GM10248 (cell line): ENCODE results near the gene MDM1.

Experiments
- CTCF ChIA-PET: fragments of 300-600 bp; sonication (Branson Sonifier 250); formaldehyde crosslinking; extraction: SDS; loops from one replicate; lab custom pipeline; 2021; ENCODE audit warnings: antibody characterized with exemption; lab: Yijun Ruan, JAX
- POLR2A ChIA-PET: fragments of 350-650 bp; sonication (Branson Sonifier 250); formaldehyde crosslinking; extraction: SDS; loops from one replicate; lab custom pipeline; 2020; ENCODE audit warnings: antibody characterized with exemption; lab: Yijun Ruan, JAX
- DNase-seq: peaks from one replicate; pipeline ENCODE4 v3.0.0; 2012; ENCODE audit errors: extremely low spot score
- CTCF ChIP-seq: IDR thresholded peaks from 2 replicates; pipeline ENCODE4 v1.5.1; 2012; ENCODE audit warnings: mild to moderate bottlenecking, low read depth; ENCODE audit errors: extremely low read depth, missing control alignments, control extremely low read depth

Gene MDM1

GRCh38 chr12:68367116-68367515 is 35.0 kb upstream of the MDM1 start:
- no peak for TF ChIP-seq CTCF
- no peak for DNase-seq
- ChIA-PET POLR2A (no interaction called here), CTCF (no interaction called here)

GRCh38 chr12:68364893-68365725 is 32.9 kb upstream of the MDM1 start:
- DNase-seq: peak; percentile 82
- POLR2A ChIA-PET: interaction anchor here (0.5 to 0.6 kb wide), 2 partner anchors 284 to 324 kb away, joined by 4 read pairs; no protein-coding TSS in a partner anchor

DNA sequence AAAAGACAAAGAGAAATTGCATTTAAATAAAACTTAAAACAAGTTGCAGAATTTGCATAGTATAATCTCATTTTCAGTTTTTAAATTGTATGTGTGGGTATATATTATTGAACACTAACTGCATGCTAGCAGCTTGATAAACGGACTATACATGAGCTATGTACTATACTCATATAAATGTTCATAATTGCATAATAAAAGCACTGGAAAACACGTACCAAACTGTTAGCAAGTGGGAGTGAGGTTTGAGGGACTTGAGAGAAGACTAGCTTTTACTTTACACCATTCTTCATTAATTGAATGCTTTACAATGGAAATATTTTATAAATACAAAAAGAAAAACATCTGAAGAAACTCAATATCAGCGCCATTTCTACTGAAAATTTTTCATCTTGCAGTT is 32.2 kb upstream of the MDM1 start:
- ChIA-PET CTCF (interaction anchor here (2.1 kb wide), 1 partner anchor 9 kb away, joined by 4 read pairs; no protein-coding TSS in a partner anchor), POLR2A (no interaction called here)
- DNase-seq: no peak
- no peak for TF ChIP-seq CTCF

More at GRCh38 chr12:68364893-68365725, 32.9 kb upstream of the MDM1 start:
- CTCF ChIA-PET: no interaction called here
- TF ChIP-seq CTCF: no peak

- DNase-seq: no peak
- ChIA-PET CTCF (interaction anchor here (0.7 to 3.9 kb wide), 2 partner anchors 10 to 23 kb away, joined by 3 to 22 read pairs; no protein-coding TSS in a partner anchor), POLR2A (no interaction called here)
- TF ChIP-seq CTCF: no peak
These were observed 29.8 kb upstream of the MDM1 start for GRCh38 chr12:68361953-68362352.

DNA sequence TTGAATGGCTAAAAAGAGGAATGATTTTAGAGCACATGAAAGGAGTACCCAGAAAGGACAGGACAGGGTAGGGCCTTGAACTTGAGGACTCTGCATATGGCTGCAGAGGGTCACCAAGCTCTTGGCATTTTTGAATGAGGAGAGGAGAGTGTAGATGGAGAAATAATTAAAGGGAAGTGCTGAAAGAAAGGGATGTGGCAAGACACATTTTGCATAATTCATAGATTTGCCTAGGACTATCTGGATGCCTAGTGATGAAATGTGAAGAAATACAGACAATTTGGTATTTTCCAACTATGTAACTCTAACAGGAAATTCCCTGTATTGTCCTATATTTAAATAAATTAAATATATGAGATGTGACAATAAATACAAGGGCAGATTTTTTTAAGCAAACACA is 27.5 kb upstream of the MDM1 start:
- CTCF ChIA-PET: interaction anchor here (0.7 to 6.7 kb wide), 12 partner anchors 10 to 270 kb away, joined by 3 to 39 read pairs (median 4); no protein-coding TSS in a partner anchor

More for the DNA sequence above, 27.5 kb upstream of the MDM1 start:
- TF ChIP-seq CTCF: no peak
- POLR2A ChIA-PET: no interaction called here
- no peak for DNase-seq
